ENCODE results near the gene PTPDC1.

The PTPDC1 gene

GRCh38 chr9:94127806-94128205, 43.5 kb downstream of the PTPDC1 start:
- Histone ChIP-seq H3K4ac (ENCODE audit: low read depth, low read length) (no peak overlapping the region), H2BK120ac (ENCODE audit: low read depth, low read length) (no peak overlapping the region), H3K79me2 (ENCODE audit: control insufficient read depth, insufficient read depth, low read length) (no peaks in the 10 kb centered on the region), H3K27me3 (ENCODE audit: insufficient read depth, low read length, poor library complexity) (no peaks in the 10 kb centered on the region), H2BK5ac (ENCODE audit: low read length) (no peak overlapping the region), H3K79me1 (ENCODE audit: low read length) (no peaks in the 10 kb centered on the region), H3K9ac (ENCODE audit: low read length) (no peak overlapping the region), H3K56ac (ENCODE audit: low read length) (no peak overlapping the region), H4K8ac (ENCODE audit: low read depth, low read length) (no peak overlapping the region), H3K23ac (ENCODE audit: low read length) (no peak overlapping the region), H3K36me3 (ENCODE audit: control insufficient read depth, insufficient read depth, low read length) (no peaks in the 10 kb centered on the region), H3K18ac (ENCODE audit: low read length) (no peak overlapping the region), H2BK15ac (replicated peaks; ENCODE audit: low read depth) (no peak overlapping the region), H3K4me3 (ENCODE audit: low read length) (no peak overlapping the region), H2AK5ac (ENCODE audit: low read length) (no peak overlapping the region), H4K5ac (ENCODE audit: low read length) (no peak overlapping the region), H3K4me1 (ENCODE audit: control insufficient read depth, low read depth, low read length) (no peaks in the 10 kb centered on the region), H3K4me2 (ENCODE audit: low read length) (no peak overlapping the region), H3K27ac (ENCODE audit: low read depth, low read length) (no peak overlapping the region)
- no peak for DNase-seq

GRCh38 chr9:94128580-94128979, 44.3 kb downstream of the PTPDC1 start:
- Histone ChIP-seq H3K4ac (ENCODE audit: low read depth, low read length) (no peak overlapping the region), H4K8ac (ENCODE audit: low read depth, low read length) (no peak overlapping the region), H2BK120ac (ENCODE audit: low read depth, low read length) (no peak overlapping the region), H4K5ac (ENCODE audit: low read length) (no peak overlapping the region), H2BK5ac (ENCODE audit: low read length) (no peak overlapping the region), H3K23ac (ENCODE audit: low read length) (no peak overlapping the region), H3K56ac (ENCODE audit: low read length) (no peak overlapping the region), H2BK15ac (replicated peaks; ENCODE audit: low read depth) (no peak overlapping the region), H3K27me3 (ENCODE audit: insufficient read depth, low read length, poor library complexity) (no peaks in the 10 kb centered on the region), H2AK5ac (ENCODE audit: low read length) (no peak overlapping the region), H3K27ac (ENCODE audit: low read depth, low read length) (no peak overlapping the region), H3K4me1 (ENCODE audit: control insufficient read depth, low read depth, low read length) (no peaks in the 10 kb centered on the region), H3K79me1 (ENCODE audit: low read length) (no peaks in the 10 kb centered on the region), H3K9ac (ENCODE audit: low read length) (no peak overlapping the region), H3K18ac (ENCODE audit: low read length) (no peak overlapping the region), H3K79me2 (ENCODE audit: control insufficient read depth, insufficient read depth, low read length) (no peaks in the 10 kb centered on the region), H3K36me3 (ENCODE audit: control insufficient read depth, insufficient read depth, low read length) (no peaks in the 10 kb centered on the region), H3K4me2 (ENCODE audit: low read length) (no peak overlapping the region), H3K4me3 (ENCODE audit: low read length) (no peak overlapping the region)
- DNase-seq = no peak

- Histone ChIP-seq H2BK120ac (ENCODE audit: low read depth, low read length) (no peak overlapping the region), H3K4me2 (ENCODE audit: low read length) (no peak overlapping the region), H3K4me1 (ENCODE audit: control insufficient read depth, low read depth, low read length) (no peaks in the 10 kb centered on the region), H3K23ac (ENCODE audit: low read length) (no peak overlapping the region), H3K18ac (ENCODE audit: low read length) (no peak overlapping the region), H3K4ac (ENCODE audit: low read depth, low read length) (no peak overlapping the region), H3K79me1 (ENCODE audit: low read length) (no peaks in the 10 kb centered on the region), H3K4me3 (ENCODE audit: low read length) (no peak overlapping the region), H3K79me2 (ENCODE audit: control insufficient read depth, insufficient read depth, low read length) (no peaks in the 10 kb centered on the region), H3K56ac (ENCODE audit: low read length) (no peak overlapping the region), H3K27me3 (ENCODE audit: insufficient read depth, low read length, poor library complexity) (no peaks in the 10 kb centered on the region), H3K27ac (ENCODE audit: low read depth, low read length) (no peak overlapping the region), H3K9ac (ENCODE audit: low read length) (no peak overlapping the region), H2BK5ac (ENCODE audit: low read length) (no peak overlapping the region), H3K36me3 (ENCODE audit: control insufficient read depth, insufficient read depth, low read length) (no peaks in the 10 kb centered on the region), H4K8ac (ENCODE audit: low read depth, low read length) (no peak overlapping the region), H2AK5ac (ENCODE audit: low read length) (no peak overlapping the region), H2BK15ac (replicated peaks; ENCODE audit: low read depth) (no peak overlapping the region), H4K5ac (ENCODE audit: low read length) (no peak overlapping the region)
- no peak for DNase-seq
- WGBS (ENCODE audit: extremely low coverage, insufficient coverage, low lambda C conversion rate) = no CpG with 5 or more reads among the region's 7 CpGs
These were observed 50.4 kb downstream of the PTPDC1 start for GRCh38 chr9:94134629-94135028.

- no peaks in the 10 kb centered on the region for H3K79me2 ChIP-seq (ENCODE audit: control insufficient read depth, insufficient read depth, low read length)
- no peak overlapping the region for H3K23ac ChIP-seq (ENCODE audit: low read length)
- no peak overlapping the region for H2BK15ac ChIP-seq (replicated peaks; ENCODE audit: low read depth)
- no peak overlapping the region for H3K56ac ChIP-seq (ENCODE audit: low read length)
- no CpG with 5 or more reads among the region's 3 CpGs for WGBS (ENCODE audit: extremely low coverage, insufficient coverage, low lambda C conversion rate)
- H3K9ac ChIP-seq (ENCODE audit: low read length) = no peak overlapping the region
- no peaks in the 10 kb centered on the region for H3K79me1 ChIP-seq (ENCODE audit: low read length)
- no peak overlapping the region for H2BK120ac ChIP-seq (ENCODE audit: low read depth, low read length)
- no peak overlapping the region for H4K5ac ChIP-seq (ENCODE audit: low read length)
- H3K4ac ChIP-seq (ENCODE audit: low read depth, low read length) = no peak overlapping the region
- no peak overlapping the region for H4K8ac ChIP-seq (ENCODE audit: low read depth, low read length)
- no peaks in the 10 kb centered on the region for H3K36me3 ChIP-seq (ENCODE audit: control insufficient read depth, insufficient read depth, low read length)
- H2BK5ac ChIP-seq (ENCODE audit: low read length) = no peak overlapping the region
- H3K18ac ChIP-seq (ENCODE audit: low read length) = no peak overlapping the region
- H2AK5ac ChIP-seq (ENCODE audit: low read length) = no peak overlapping the region
- H3K27ac ChIP-seq (ENCODE audit: low read depth, low read length) = no peak overlapping the region
- H3K4me1 ChIP-seq (ENCODE audit: control insufficient read depth, low read depth, low read length) = no peaks in the 10 kb centered on the region
- no peak overlapping the region for H3K4me2 ChIP-seq (ENCODE audit: low read length)
- no peak for DNase-seq
- H3K27me3 ChIP-seq (ENCODE audit: insufficient read depth, low read length, poor library complexity) = no peaks in the 10 kb centered on the region
- no peak overlapping the region for H3K4me3 ChIP-seq (ENCODE audit: low read length)
These were observed 51.0 kb downstream of the PTPDC1 start for GRCh38 chr9:94135222-94135621.

- H3K4me1 ChIP-seq (ENCODE audit: control insufficient read depth, low read depth, low read length) = peaks cover 3% of the 10 kb centered on the region
- no peaks in the 10 kb centered on the region for H3K36me3 ChIP-seq (ENCODE audit: control insufficient read depth, insufficient read depth, low read length)
- H3K4me2 ChIP-seq (ENCODE audit: low read length) = no peak overlapping the region
- no CpG with 5 or more reads among the region's 13 CpGs for WGBS (ENCODE audit: extremely low coverage, insufficient coverage, low lambda C conversion rate)
- H3K79me2 ChIP-seq (ENCODE audit: control insufficient read depth, insufficient read depth, low read length) = no peaks in the 10 kb centered on the region
- H2BK120ac ChIP-seq (ENCODE audit: low read depth, low read length) = no peak overlapping the region
- H3K27ac ChIP-seq (ENCODE audit: low read depth, low read length) = no peak overlapping the region
- no peak overlapping the region for H3K9ac ChIP-seq (ENCODE audit: low read length)
- no peak for DNase-seq
- no peak overlapping the region for H3K4ac ChIP-seq (ENCODE audit: low read depth, low read length)
- no peaks in the 10 kb centered on the region for H3K79me1 ChIP-seq (ENCODE audit: low read length)
- no peak overlapping the region for H4K8ac ChIP-seq (ENCODE audit: low read depth, low read length)
- no peak overlapping the region for H2AK5ac ChIP-seq (ENCODE audit: low read length)
- H2BK15ac ChIP-seq (replicated peaks; ENCODE audit: low read depth) = no peak overlapping the region
- no peaks in the 10 kb centered on the region for H3K27me3 ChIP-seq (ENCODE audit: insufficient read depth, low read length, poor library complexity)
- no peak overlapping the region for H2BK5ac ChIP-seq (ENCODE audit: low read length)
- no peak overlapping the region for H3K4me3 ChIP-seq (ENCODE audit: low read length)
- no peak overlapping the region for H4K5ac ChIP-seq (ENCODE audit: low read length)
- H3K56ac ChIP-seq (ENCODE audit: low read length) = no peak overlapping the region
- H3K23ac ChIP-seq (ENCODE audit: low read length) = no peak overlapping the region
- no peak overlapping the region for H3K18ac ChIP-seq (ENCODE audit: low read length)
These were observed 55.6 kb downstream of the PTPDC1 start for GRCh38 chr9:94139672-94140417.

- H3K4me1 ChIP-seq (ENCODE audit: control insufficient read depth, low read depth, low read length) = peaks cover 3% of the 10 kb centered on the region
- no peak overlapping the region for H3K4me2 ChIP-seq (ENCODE audit: low read length)
- H4K5ac ChIP-seq (ENCODE audit: low read length) = no peak overlapping the region
- H2AK5ac ChIP-seq (ENCODE audit: low read length) = no peak overlapping the region
- no peaks in the 10 kb centered on the region for H3K79me1 ChIP-seq (ENCODE audit: low read length)
- no peaks in the 10 kb centered on the region for H3K36me3 ChIP-seq (ENCODE audit: control insufficient read depth, insufficient read depth, low read length)
- H3K56ac ChIP-seq (ENCODE audit: low read length) = no peak overlapping the region
- no peak overlapping the region for H3K27ac ChIP-seq (ENCODE audit: low read depth, low read length)
- H2BK5ac ChIP-seq (ENCODE audit: low read length) = no peak overlapping the region
- no peaks in the 10 kb centered on the region for H3K79me2 ChIP-seq (ENCODE audit: control insufficient read depth, insufficient read depth, low read length)
- H4K8ac ChIP-seq (ENCODE audit: low read depth, low read length) = no peak overlapping the region
- H3K4ac ChIP-seq (ENCODE audit: low read depth, low read length) = no peak overlapping the region
- no peak overlapping the region for H2BK15ac ChIP-seq (replicated peaks; ENCODE audit: low read depth)
- no peak overlapping the region for H3K18ac ChIP-seq (ENCODE audit: low read length)
- no peak overlapping the region for H3K23ac ChIP-seq (ENCODE audit: low read length)
- H2BK120ac ChIP-seq (ENCODE audit: low read depth, low read length) = no peak overlapping the region
- no CpG with 5 or more reads among the region's 4 CpGs for WGBS (ENCODE audit: extremely low coverage, insufficient coverage, low lambda C conversion rate)
- no peak overlapping the region for H3K9ac ChIP-seq (ENCODE audit: low read length)
- no peak for DNase-seq
- H3K27me3 ChIP-seq (ENCODE audit: insufficient read depth, low read length, poor library complexity) = no peaks in the 10 kb centered on the region
- H3K4me3 ChIP-seq (ENCODE audit: low read length) = no peak overlapping the region
These were observed 56.1 kb downstream of the PTPDC1 start for GRCh38 chr9:94140418-94140780.
